Heart right ventricle (tissue), 16 donors: ENCODE data around the gene MYO18B. TPM values are rescaled to one million over a fixed set of nuclear protein-coding genes. Genes with fewer than 3 reads are reported as not detected.

ENCODE experiments used
- ATAC-seq, 8 donors: fragments of 200-7000 bp; cut with Tn5 transposase; one replicate each; pipeline ENCODE4 v1.9.1; 2020; ENCODE audit warnings: mild to moderate bottlenecking in 8 of 8, moderate library complexity in 8 of 8, moderate number of reproducible peaks in 1 of 8
- DNase-seq, 2 donors: peaks; one replicate each; pipeline ENCODE4 v3.0.0-alpha.2; 2020
- H3K27ac ChIP-seq, 10 donors: fragments of 200-600 bp; sonication (generic) in 2 of 10; one replicate each; pipeline versions ENCODE4 v1.5.0 to v1.8.0; 2020 to 2022; ENCODE audit warnings: mild to moderate bottlenecking in 3 of 10
- H3K27me3 ChIP-seq, 7 donors: fragments of 200-600 bp; one replicate each; pipeline ENCODE4 v1.8.0; 2021 to 2022; ENCODE audit warnings: mild to moderate bottlenecking in 2 of 7
- H3K36me3 ChIP-seq, 9 donors: fragments of 200-600 bp; sonication (generic) in 1 of 9; one replicate each; pipeline versions ENCODE4 v1.5.0 to v1.8.0; 2020 to 2022; ENCODE audit warnings: mild to moderate bottlenecking in 2 of 9
- H3K4me1 ChIP-seq, 9 donors: fragments of 200-600 bp; sonication (generic) in 1 of 9; one replicate each; pipeline versions ENCODE4 v1.5.0 to v1.8.0; 2020 to 2022; ENCODE audit warnings: mild to moderate bottlenecking in 4 of 9
- H3K4me3 ChIP-seq, 10 donors: fragments of 200-600 bp; sonication (generic) in 2 of 10; one replicate each; pipeline versions ENCODE4 v1.5.0 to v1.8.0; 2020 to 2022; ENCODE audit warnings: mild to moderate bottlenecking in 7 of 10, moderate library complexity in 2 of 10
- H3K9me3 ChIP-seq, 11 donors: fragments of 200-600 bp in 10 of 11; sonication (generic) in 2 of 11; one replicate each; pipeline versions ENCODE4 v1.5.0 to v1.8.0; 2013 to 2022; ENCODE audit warnings: mild to moderate bottlenecking in 2 of 11, control low read depth in 1 of 11, moderate library complexity in 1 of 11
- WGBS, 2 donors: extraction: QIAGEN DNeasy Blood & Tissue Kit; methylation state at CpG; one replicate each; pipeline ENCODE4 v1.1.7; 2013; ENCODE audit warnings: inconsistent platforms in 1 of 2; 5-methylcytosine and 5-hydroxymethylcytosine counted together
- intact Hi-C, 10 donors: fragments of 100-400 bp; cut with DNase I; formaldehyde crosslinking; loops; one replicate each; pipeline versions ENCODE4 v1.11.1 to v1.14.2; 2022
- polyA plus RNA-seq, 2 donors: library from polyadenylated mRNA; stranded (reverse); fragments of 200-250 nt; gene quantifications; one replicate each; pipeline ENCODE4 v1.2.3, GENCODE V29; 2013
- total RNA-seq, 10 donors: library from RNA; stranded (reverse); fragmentation: NEBNext Ultra II Directional in 3 of 10; extraction: Animal tissue kit (Norgen Biotek cat#: 25700) in 3 of 10; gene quantifications; one replicate each; pipeline versions ENCODE4 v1.2.1 to v1.2.4, GENCODE V29; 2021 to 2023
- TF ChIP-seq, protein P1 (sequence below), 9 donors: fragments of 200-600 bp; sonication (generic) in 2 of 9; IDR thresholded peaks; one replicate each; pipeline versions ENCODE4 v1.5.0 to v1.8.0; 2021 to 2022; ENCODE audit warnings: antibody characterized with exemption in 9 of 9, mild to moderate bottlenecking in 5 of 9, moderate library complexity in 1 of 9
- donor health status: Arrhythmogenic right ventricular cardiomyopathy.
- donor health status: ischemic (EF 13 %, LVEDD 7.1; RV severe dilation, severe dysfunction).
- donor health status: healthy with polysubstance abuse.
- donor health status: DM: no; HTN: yes; CAD: no.
- donor health status: DM: no; HTN: no; CAD: no.
- donor health status: ischemic (EF 25% LVEDD 6.9; RV normal size, moderate dysfunction).
- donor health status: ischemic (EF 25% LVEDD 5.7; RV mildly dilated, moderate dysfunction).
- donor health status: healthy.
- donor health status: DM: yes; HTN: yes; CAD: no.
- donor health status: Ischemic cardiomyopathy.
- donor health status: ischemic (EF 35%, LVEDD 5.7; RV mildly dilated, moderate dysfunction).
- donor health status: nonischemic (EF 11% LVEDD 7.7; RV severe dilation, severe dysfunction).
- donor health status: DM: yes; HTN: yes; CAD: no.
- donor health status: PGD.
- donor health status: ischemic (EF 29% LVEDD 5.4; RV normal size, mild dysfunction).
- donor health status: nonischemic (EF 23%, LVEDD 6.1; RV moderate dilation, normal function).

The MYO18B gene
- total and polyA plus RNA-seq, 12 donors = 111 to 407 (median 210) TPM

DNA sequence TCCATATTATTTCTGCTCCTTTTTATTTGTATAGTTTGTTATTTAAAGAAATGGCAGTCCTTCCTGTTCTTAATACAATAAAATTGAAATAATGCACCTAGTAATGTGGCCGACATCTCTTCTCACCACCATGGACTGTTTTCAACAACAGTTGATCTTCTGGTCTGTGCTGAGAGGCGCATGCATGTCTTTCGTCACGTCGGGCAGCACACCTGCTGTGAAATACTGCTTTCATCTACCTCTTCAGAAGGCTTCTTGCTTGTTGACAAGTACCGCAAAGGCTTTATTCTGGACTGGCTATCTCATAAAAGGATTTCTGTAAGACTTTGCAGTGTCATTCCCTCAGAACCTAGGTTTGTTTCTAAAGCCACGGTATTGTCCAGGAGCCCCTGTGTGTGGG, 13.9 kb upstream of the MYO18B start:
- H3K4me3 ChIP-seq = no peak overlapping the region
- no peaks in the 10 kb centered on the region for H3K27me3 ChIP-seq
- no peaks in the 10 kb centered on the region for H3K4me1 ChIP-seq
- DNase-seq (no peak), ATAC-seq (no peak)
- no peaks in the 10 kb centered on the region for H3K9me3 ChIP-seq
- H3K36me3 ChIP-seq = peaks cover 0 to 14% (median 0%) of the 10 kb centered on the region in 9 donors
- TF ChIP-seq, protein P1, sequence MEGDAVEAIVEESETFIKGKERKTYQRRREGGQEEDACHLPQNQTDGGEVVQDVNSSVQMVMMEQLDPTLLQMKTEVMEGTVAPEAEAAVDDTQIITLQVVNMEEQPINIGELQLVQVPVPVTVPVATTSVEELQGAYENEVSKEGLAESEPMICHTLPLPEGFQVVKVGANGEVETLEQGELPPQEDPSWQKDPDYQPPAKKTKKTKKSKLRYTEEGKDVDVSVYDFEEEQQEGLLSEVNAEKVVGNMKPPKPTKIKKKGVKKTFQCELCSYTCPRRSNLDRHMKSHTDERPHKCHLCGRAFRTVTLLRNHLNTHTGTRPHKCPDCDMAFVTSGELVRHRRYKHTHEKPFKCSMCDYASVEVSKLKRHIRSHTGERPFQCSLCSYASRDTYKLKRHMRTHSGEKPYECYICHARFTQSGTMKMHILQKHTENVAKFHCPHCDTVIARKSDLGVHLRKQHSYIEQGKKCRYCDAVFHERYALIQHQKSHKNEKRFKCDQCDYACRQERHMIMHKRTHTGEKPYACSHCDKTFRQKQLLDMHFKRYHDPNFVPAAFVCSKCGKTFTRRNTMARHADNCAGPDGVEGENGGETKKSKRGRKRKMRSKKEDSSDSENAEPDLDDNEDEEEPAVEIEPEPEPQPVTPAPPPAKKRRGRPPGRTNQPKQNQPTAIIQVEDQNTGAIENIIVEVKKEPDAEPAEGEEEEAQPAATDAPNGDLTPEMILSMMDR (IDR thresholded peaks at IDR 0.05) = no peak
- no peak overlapping the region for H3K27ac ChIP-seq
- 85 to 88% methylated on average over 7 of the region's 7 CpGs for WGBS, 2 donors
- intact Hi-C loops = loop anchor here in 1 of 10 donors (10.0 kb wide), 1 partner anchor 47 kb away; no protein-coding TSS in a partner anchor

DNA sequence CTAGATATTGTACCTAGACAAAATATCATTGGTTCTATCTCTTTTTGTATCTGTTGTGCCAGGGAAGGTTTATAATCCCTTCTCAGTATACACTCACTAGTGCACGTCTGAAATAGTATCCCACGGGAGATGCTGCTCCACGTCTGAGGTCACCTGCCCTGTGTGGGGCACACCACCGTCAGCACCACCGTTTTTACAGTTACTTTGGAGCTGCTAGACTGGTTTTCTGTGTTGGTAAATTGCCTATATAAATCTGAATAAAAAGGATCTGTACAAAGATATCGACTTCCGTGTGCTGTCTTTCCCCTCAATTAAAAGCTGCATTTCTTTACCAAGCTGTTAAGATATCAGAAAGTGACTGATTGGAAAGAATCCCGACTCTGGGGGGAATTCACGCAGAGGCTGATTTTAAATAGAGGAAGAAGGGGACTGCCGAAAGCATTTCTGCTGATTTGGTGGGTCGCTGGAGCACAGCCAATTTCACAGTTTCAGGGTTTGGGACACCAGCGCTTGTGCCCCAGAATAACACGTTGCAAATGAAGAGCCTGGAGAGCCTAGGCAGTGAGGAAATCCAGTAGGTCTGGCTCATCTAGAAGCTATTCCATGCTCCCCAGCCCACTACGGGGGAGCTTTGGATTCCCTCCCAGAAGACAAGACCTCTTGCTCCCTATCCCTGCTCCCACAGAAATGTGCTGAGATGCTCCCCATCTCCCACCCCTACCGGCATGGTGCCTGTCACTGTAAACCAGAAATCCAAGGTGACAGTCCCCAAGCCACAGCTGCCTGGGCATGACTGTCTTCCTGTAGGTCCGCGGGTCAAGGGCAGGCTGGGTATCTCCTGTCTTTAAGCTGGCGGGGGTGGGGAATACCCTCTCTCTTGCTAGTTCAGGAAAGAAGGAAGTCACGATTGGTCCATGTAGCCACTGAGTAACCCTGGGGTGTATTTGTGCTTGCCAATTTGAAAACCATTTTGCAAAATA, 12.7 kb upstream of the MYO18B start:
- Histone ChIP-seq H3K27ac (no peak overlapping the region), H3K4me3 (no peak overlapping the region), H3K9me3 (no peaks in the 10 kb centered on the region), H3K27me3 (no peaks in the 10 kb centered on the region), H3K4me1 (no peaks in the 10 kb centered on the region), H3K36me3 (peaks cover 0 to 7% (median 0%) of the 10 kb centered on the region in 9 donors)
- 63 to 68% methylated on average over 19 of the region's 19 CpGs for WGBS, 2 donors
- DNase-seq (no peak), ATAC-seq (no peak)
- intact Hi-C loops = loop anchor here in 1 of 10 donors (10.0 kb wide), 1 partner anchor 45 kb away; no protein-coding TSS in a partner anchor
- TF ChIP-seq, protein P1 (IDR thresholded peaks at IDR 0.05) = no peak

DNA sequence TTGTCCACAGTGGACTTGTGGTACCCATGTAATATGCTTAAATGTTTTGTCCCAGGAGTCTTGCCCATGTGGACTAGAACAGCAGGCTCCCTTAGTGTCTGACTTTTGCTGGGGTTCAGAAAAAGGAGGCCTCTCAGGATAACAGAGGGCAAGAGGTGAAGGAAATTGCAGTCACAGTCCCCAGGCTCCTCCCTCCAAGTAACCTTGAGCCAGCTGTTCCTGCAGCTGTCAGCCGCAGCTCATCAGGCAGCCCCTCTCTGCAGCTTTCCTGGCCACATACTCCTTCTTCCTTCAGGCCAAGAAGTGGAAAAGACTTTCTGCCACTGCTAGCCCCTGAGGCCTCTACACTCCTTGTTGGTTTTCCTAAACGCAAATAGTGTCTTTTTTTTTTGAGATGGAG, 6.3 kb upstream of the MYO18B start:
- DNase-seq (no peak), ATAC-seq (no peak)
- intact Hi-C loops = no loop called here
- H3K36me3 ChIP-seq = no peaks in the 10 kb centered on the region
- TF ChIP-seq, protein P1 (IDR thresholded peaks at IDR 0.05) = no peak
- H3K27ac ChIP-seq = no peak overlapping the region
- H3K9me3 ChIP-seq = no peaks in the 10 kb centered on the region
- WGBS, 2 donors = 56 to 77% methylated on average over 2 of the region's 2 CpGs
- peaks cover 0 to under 1% (median 0%) of the 10 kb centered on the region in 9 donors for H3K4me1 ChIP-seq
- H3K4me3 ChIP-seq = no peak overlapping the region
- peaks cover 0 to 5% (median 0%) of the 10 kb centered on the region in 7 donors for H3K27me3 ChIP-seq

DNA sequence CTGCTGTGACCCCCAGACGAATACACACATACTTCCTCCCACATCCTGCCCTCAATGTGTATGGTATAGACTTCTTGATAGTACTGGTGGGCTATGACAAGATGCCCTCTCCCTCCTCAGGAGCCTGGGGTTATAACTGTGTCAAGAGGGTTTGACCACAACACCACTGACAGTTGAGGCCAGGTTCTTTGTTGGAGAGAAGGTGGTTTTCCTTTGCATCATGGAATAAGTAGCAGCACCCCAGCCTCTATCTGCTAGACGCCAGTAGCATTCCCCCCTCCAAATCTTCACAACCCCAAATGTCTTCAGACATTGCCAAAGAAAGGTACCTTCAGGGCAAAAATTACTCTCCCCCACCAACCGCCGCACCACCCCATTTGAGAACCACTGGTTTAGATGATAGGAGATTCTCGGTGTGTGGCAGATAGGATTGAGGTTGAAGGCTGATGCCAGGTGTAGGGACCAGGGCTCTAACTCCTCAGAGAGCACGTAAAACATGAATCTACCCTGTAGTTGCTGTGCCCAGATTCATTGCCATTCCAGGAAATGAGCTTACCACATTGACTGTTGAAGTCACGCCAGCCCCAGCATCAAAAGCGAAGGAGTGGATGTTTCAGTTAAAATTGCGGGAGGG, 5.5 kb upstream of the MYO18B start:
- intact Hi-C loops = no loop called here
- peaks cover 0 to 9% (median 0%) of the 10 kb centered on the region in 9 donors for H3K4me1 ChIP-seq
- DNase-seq = no peak
- H3K27me3 ChIP-seq = peaks cover 0 to 5% (median 0%) of the 10 kb centered on the region in 7 donors
- H3K9me3 ChIP-seq = no peaks in the 10 kb centered on the region
- H3K27ac ChIP-seq = no peak overlapping the region
- ATAC-seq = no peak
- TF ChIP-seq, protein P1 (IDR thresholded peaks at IDR 0.05) = no peak
- WGBS, 2 donors = 71 to 78% methylated on average over 9 of the region's 9 CpGs
- H3K36me3 ChIP-seq = no peaks in the 10 kb centered on the region
- H3K4me3 ChIP-seq = no peak overlapping the region
